Body of pancreas (tissue), 4 donors: ENCODE data around the gene SPARCL1. TPM values are rescaled to one million over a fixed set of nuclear protein-coding genes. Genes with fewer than 3 reads are reported as not detected.
"Not testable (repeated sequence)": the region's sequence is repeated elsewhere in the genome, so short reads cannot be mapped to it uniquely, and the experiment has no call there.

Experiments used
- ATAC-seq: fragments of 150-250 bp; one replicate; pipeline ENCODE4 v1.9.1; 2016
- DNase-seq, 4 donors: peaks; one replicate each; pipeline ENCODE4 v3.0.0-alpha.2; 2019
- H3K27ac ChIP-seq, 4 donors: fragments of 200-600 bp; sonication (generic); 1 replicate in 3 of 4; 2 replicates in 1 of 4; pipeline versions ENCODE4 v1.5.1 to v1.6.1; 2016 to 2019; ENCODE audit warnings: mild to moderate bottlenecking in 1 of 4, mixed read lengths in 1 of 4, moderate library complexity in 1 of 4
- H3K27me3 ChIP-seq, 2 donors: fragments of 200-600 bp; sonication (generic); one replicate each; pipeline ENCODE4 v1.6.0; 2016; ENCODE audit warnings: mild to moderate bottlenecking in 1 of 2
- H3K36me3 ChIP-seq, 2 donors: fragments of 200-600 bp; sonication (generic); replicated peaks in 1 of 2; 2 replicates each; pipeline ENCODE4 v1.5.1; 2016; ENCODE audit warnings: low read depth in 2 of 2; ENCODE audit not compliant: insufficient read depth in 1 of 2
- H3K4me1 ChIP-seq: fragments of 200-600 bp; sonication (generic); one replicate; pipeline ENCODE4 v1.6.0; 2016
- H3K4me3 ChIP-seq, 2 donors: fragments of 200-600 bp; sonication (generic); 1 replicate in 1 of 2; 2 replicates in 1 of 2; pipeline ENCODE4 v1.5.1; 2016 to 2019
- H3K9me3 ChIP-seq, 3 donors: fragments of 200-600 bp; sonication (generic); 1 replicate in 2 of 3; 2 replicates in 1 of 3; pipeline ENCODE4 v1.5.1; 2016
- CTCF ChIP-seq, 7 experiments: fragments of 450-650 bp in 4 of 7; fragments of 200-600 bp in 3 of 7; sonication (generic) in 3 of 7; IDR thresholded peaks; one replicate each; pipeline ENCODE4 v1.5.1; 2016 to 2019; ENCODE audit warnings: antibody characterized with exemption in 7 of 7
- POLR2A ChIP-seq, 3 donors: fragments of 450-650 bp; IDR thresholded peaks; one replicate each; pipeline ENCODE4 v1.6.1; 2016; ENCODE audit warnings: antibody characterized with exemption in 3 of 3, mild to moderate bottlenecking in 2 of 3
- WGBS, 2 donors: methylation state at CpG; one replicate each; pipeline ENCODE4 v1.1.5; 2017; 5-methylcytosine and 5-hydroxymethylcytosine counted together
- intact Hi-C: fragments of 100-400 bp; cut with DNase I; formaldehyde crosslinking; loops from one replicate; pipeline ENCODE4 v1.15.1; 2023
- total RNA-seq, 2 donors: library from RNA; depleted of rRNA; stranded (reverse); fragments of >200 nt; gene quantifications; one replicate each; pipeline ENCODE4 v1.1.0, GENCODE V29; 2016

Gene SPARCL1
- total RNA-seq, 2 donors from 2014 or later, result 137 to 141 TPM

- no peak overlapping the region for H3K4me3 ChIP-seq
- DNase-seq (no peak), ATAC-seq (no peak)
- H3K4me1 ChIP-seq, result peaks cover 79% of the 10 kb centered on the region
- intact Hi-C loops, result no loop called here
- TF ChIP-seq CTCF (IDR thresholded peaks at IDR 0.05) (no peak), POLR2A (IDR thresholded peaks at IDR 0.05) (no peak)
- no peaks in the 10 kb centered on the region for H3K36me3 ChIP-seq
- no peaks in the 10 kb centered on the region for H3K27me3 ChIP-seq
- H3K9me3 ChIP-seq, result no peaks in the 10 kb centered on the region
- 7 to 16% methylated on average over 1 of the region's 1 CpG for WGBS, 2 donors
- H3K27ac ChIP-seq, result peak overlapping the region in 1 of 4 donors; percentile 18
Observed at GRCh38 chr4:87427518-87427868, 101.7 kb downstream of the SPARCL1 start.

- 53 to 54% methylated on average over 3 of the region's 3 CpGs for WGBS, 2 donors
- Histone ChIP-seq H3K36me3 (no peaks in the 10 kb centered on the region), H3K4me1 (peaks cover 77% of the 10 kb centered on the region)
Observed at GRCh38 chr4:87426865-87427517, 102.2 kb downstream of the SPARCL1 start.

GRCh38 chr4:87425711-87426110 is 103.5 kb downstream of the SPARCL1 start:
- Histone ChIP-seq H3K27ac (peak overlapping the region in 2 of 4 donors; percentile 40 to 47), H3K4me3 (no peak overlapping the region), H3K4me1 (peaks cover 79% of the 10 kb centered on the region), H3K36me3 (no peaks in the 10 kb centered on the region), H3K27me3 (no peaks in the 10 kb centered on the region), H3K9me3 (no peaks in the 10 kb centered on the region)
- intact Hi-C loops, result no loop called here
- no peak for TF ChIP-seq CTCF (IDR thresholded peaks at IDR 0.05)
- no peak for TF ChIP-seq POLR2A (IDR thresholded peaks at IDR 0.05)
- DNase-seq (peak in 1 of 4 donors; percentile 27), ATAC-seq (no peak)
- WGBS, 2 donors, result 88 to 100% methylated on average over 2 of the region's 2 CpGs

More at GRCh38 chr4:87426865-87427517, 102.2 kb downstream of the SPARCL1 start:
- Histone ChIP-seq H3K27me3 (no peaks in the 10 kb centered on the region), H3K4me3 (no peak overlapping the region), H3K27ac (peak overlapping the region in 3 of 4 donors; percentile 18 to 47 (median 40)), H3K9me3 (no peaks in the 10 kb centered on the region)
- ATAC-seq, result no peak
- no peak for TF ChIP-seq POLR2A (IDR thresholded peaks at IDR 0.05)
- TF ChIP-seq CTCF (IDR thresholded peaks at IDR 0.05), result no peak
- no peak for DNase-seq
- intact Hi-C loops, result no loop called here

GRCh38 chr4:87424099-87424543 is 105.1 kb downstream of the SPARCL1 start:
- Histone ChIP-seq H3K4me3 (peak overlapping the region in 1 of 2 donors; percentile 78), H3K4me1 (peaks cover 82% of the 10 kb centered on the region), H3K27ac (peak overlapping the region in 3 of 4 donors; percentile 64 to 92 (median 91))
- H3K27me3 ChIP-seq, ATAC-seq, H3K36me3 ChIP-seq, H3K9me3 ChIP-seq, intact Hi-C loops: not testable (repeated sequence)
- DNase-seq, result peak in 3 of 4 donors; percentile 22 to 46 (median 23)
- WGBS, 2 donors, result 56 to 60% methylated on average over 18 to 22 of the region's 22 CpGs

Other genes starting within 250 kb of the SPARCL1 start
- gene HSD17B13, start 206.5 kb downstream of the SPARCL1 start, total RNA-seq, result 10 to 100 TPM in 1 of 2 donors, under 1 TPM in 1; 0.66 to 19.7 TPM
- 100 to 1,000 TPM in 1 of 2 donors, 10 to 100 TPM in 1; 21.4 to 105 TPM for gene HSD17B11, start 138.2 kb downstream of the SPARCL1 start, total RNA-seq
- 10 to 100 TPM; 22.7 to 32.2 TPM for gene NUDT9, start 106.8 kb downstream of the SPARCL1 start, total RNA-seq
- not detected for gene DSPP, start 79.2 kb upstream of the SPARCL1 start, total RNA-seq
- not detected for gene DMP1, start 120.9 kb upstream of the SPARCL1 start, total RNA-seq